Mesenchymal stem cell (in vitro differentiated cells and primary cell): ENCODE measurements around the gene SETD1A.
A peak's percentile ranks its signal among the peaks of the same experiment; 100 is the strongest.

Experiments
- DNase-seq: peaks from one replicate; pipeline ENCODE4 v3.0.0-alpha.2; 2013
- H2AFZ ChIP-seq: one replicate; pipeline ENCODE4 v1.6.1; 2013; ENCODE audit warnings: low read depth, mild to moderate bottlenecking, control low read depth, inconsistent platforms, low read length, moderate library complexity
- H2AK5ac ChIP-seq: 2 replicates; pipeline ENCODE4 v1.6.1; 2013; ENCODE audit warnings: low read length, moderate library complexity, mild to moderate bottlenecking, inconsistent platforms; ENCODE audit not compliant: severe bottlenecking
- H2BK120ac ChIP-seq: one replicate; pipeline ENCODE4 v1.6.1; 2013; ENCODE audit warnings: low read depth, mild to moderate bottlenecking, inconsistent platforms, low read length, moderate library complexity
- H2BK12ac ChIP-seq, 2 experiments: one replicate each; pipeline ENCODE4 v1.6.1; 2013; ENCODE audit warnings: inconsistent platforms in 2 of 2, low read length in 2 of 2, mild to moderate bottlenecking in 2 of 2, moderate library complexity in 2 of 2, control low read depth in 1 of 2
- H2BK15ac ChIP-seq: one replicate; pipeline ENCODE4 v1.6.1; 2013; ENCODE audit warnings: mild to moderate bottlenecking, low read depth, inconsistent platforms; ENCODE audit not compliant: poor library complexity, severe bottlenecking
- H2BK5ac ChIP-seq: 2 replicates; pipeline ENCODE4 v1.6.1; 2013; ENCODE audit warnings: low read depth, mild to moderate bottlenecking, low read length, control low read depth, inconsistent platforms; ENCODE audit not compliant: poor library complexity, severe bottlenecking
- H3K14ac ChIP-seq, 2 experiments: one replicate each; pipeline ENCODE4 v1.6.1; 2013; ENCODE audit warnings: inconsistent platforms in 2 of 2, low read length in 2 of 2, control low read depth in 1 of 2, mild to moderate bottlenecking in 1 of 2, moderate library complexity in 1 of 2
- H3K18ac ChIP-seq, 2 experiments: one replicate each; pipeline ENCODE4 v1.6.1; 2013; ENCODE audit warnings: inconsistent platforms in 2 of 2, low read length in 2 of 2, control low read depth in 1 of 2, low read depth in 1 of 2, mild to moderate bottlenecking in 1 of 2
- H3K23ac ChIP-seq, 2 experiments: one replicate each; pipeline ENCODE4 v1.6.1; 2013; ENCODE audit warnings: inconsistent platforms in 2 of 2, low read length in 2 of 2, mild to moderate bottlenecking in 2 of 2, moderate library complexity in 2 of 2, control low read depth in 1 of 2
- H3K27ac ChIP-seq: 2 replicates; pipeline ENCODE4 v1.5.1; 2013; ENCODE audit warnings: mild to moderate bottlenecking, moderate library complexity, low read length, control low read depth, inconsistent platforms; ENCODE audit not compliant: poor library complexity, severe bottlenecking
- H3K27me3 ChIP-seq, 2 experiments: 2 replicates each; pipeline versions ENCODE4 v1.6.1 to v1.7.0; 2013; ENCODE audit warnings: low read length in 2 of 2, mild to moderate bottlenecking in 2 of 2, moderate library complexity in 2 of 2, control low read depth in 1 of 2, inconsistent platforms in 1 of 2; ENCODE audit not compliant: control insufficient read depth in 1 of 2, insufficient read depth in 1 of 2
- H3K36me3 ChIP-seq, 2 experiments: 2 replicates each; pipeline versions ENCODE4 v1.6.1 to v1.7.0; 2013; ENCODE audit warnings: low read length in 2 of 2, control low read depth in 1 of 2, inconsistent platforms in 1 of 2, low read depth in 1 of 2, mild to moderate bottlenecking in 1 of 2; ENCODE audit not compliant: insufficient read depth in 2 of 2, control insufficient read depth in 1 of 2
- H3K4ac ChIP-seq, 2 experiments: one replicate each; pipeline ENCODE4 v1.6.1; 2013; ENCODE audit warnings: inconsistent platforms in 2 of 2, low read length in 2 of 2, mild to moderate bottlenecking in 2 of 2, moderate library complexity in 2 of 2, control low read depth in 1 of 2, low read depth in 1 of 2
- H3K4me1 ChIP-seq: 2 replicates; pipeline ENCODE4 v1.6.1; 2013; ENCODE audit warnings: low read depth, low read length, control low read depth; ENCODE audit not compliant: control insufficient read depth, insufficient read depth
- H3K4me2 ChIP-seq: 2 replicates; pipeline ENCODE4 v1.6.1; 2013; ENCODE audit warnings: low read length, mild to moderate bottlenecking, inconsistent platforms; ENCODE audit not compliant: poor library complexity, severe bottlenecking
- H3K4me3 ChIP-seq, 2 experiments: 2 replicates each; pipeline versions ENCODE4 v1.5.1 to v1.7.0; 2013; ENCODE audit warnings: low read length in 2 of 2, mild to moderate bottlenecking in 2 of 2, control low read depth in 1 of 2, low read depth in 1 of 2; ENCODE audit not compliant: insufficient read depth in 1 of 2
- H3K79me1 ChIP-seq: replicated peaks from 2 replicates; pipeline ENCODE4 v1.6.1; 2013; ENCODE audit warnings: mild to moderate bottlenecking, control low read depth, low read length, inconsistent platforms; ENCODE audit not compliant: poor library complexity, severe bottlenecking
- H3K9ac ChIP-seq: 2 replicates; pipeline ENCODE4 v1.7.0; 2013; ENCODE audit warnings: mild to moderate bottlenecking, low read length, moderate library complexity
- H3K9me3 ChIP-seq: 2 replicates; pipeline ENCODE4 v1.7.0; 2013; ENCODE audit warnings: mild to moderate bottlenecking, low read length; ENCODE audit not compliant: control insufficient read depth
- H4K8ac ChIP-seq: one replicate; pipeline ENCODE4 v1.6.1; 2013; ENCODE audit warnings: inconsistent platforms, mild to moderate bottlenecking, low read length, moderate library complexity
- H4K91ac ChIP-seq: one replicate; pipeline ENCODE4 v1.6.1; 2013; ENCODE audit warnings: mild to moderate bottlenecking, low read length, inconsistent platforms
- WGBS: methylation state at CpG from one replicate; pipeline ENCODE4 v1.1.7; 2013; ENCODE audit warnings: mixed read lengths; 5-methylcytosine and 5-hydroxymethylcytosine counted together

SETD1A gene

DNA sequence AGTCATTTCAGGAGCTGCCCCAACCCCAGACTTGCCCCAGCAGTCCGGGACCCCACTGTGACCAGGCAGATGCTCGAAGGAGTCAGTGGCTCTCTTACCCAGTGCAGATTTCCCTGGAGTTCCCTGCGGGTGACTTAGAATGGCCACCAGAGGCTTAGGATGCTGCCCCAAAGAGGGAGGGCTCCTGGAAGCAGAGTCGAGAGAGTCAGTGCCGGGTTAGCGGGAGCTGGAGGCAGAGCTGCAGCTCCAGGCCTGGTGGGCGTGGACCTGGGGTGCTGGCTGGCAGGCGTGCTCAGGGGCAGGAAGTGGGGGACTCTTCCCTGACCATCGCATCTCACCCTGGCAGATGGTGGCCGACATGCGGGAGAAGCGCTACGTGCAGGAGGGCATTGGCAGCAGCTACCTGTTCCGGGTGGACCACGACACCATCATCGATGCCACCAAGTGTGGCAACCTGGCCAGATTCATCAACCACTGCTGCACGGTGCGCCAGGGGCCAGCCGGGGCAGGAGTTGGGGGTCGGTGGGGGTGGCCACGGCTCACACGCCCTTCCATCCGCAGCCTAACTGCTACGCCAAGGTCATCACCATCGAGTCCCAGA is 25.8 kb downstream of the SETD1A start:
- Histone ChIP-seq H3K4me3 (peak overlapping the region in 1 of 2 experiments; percentile 53), H2BK120ac (no peak overlapping the region), H3K4me2 (no peak overlapping the region), H3K23ac (no peak overlapping the region), H3K27ac (no peak overlapping the region), H3K4me1 (peaks cover 22% of the 10 kb centered on the region), H3K9me3 (no peaks in the 10 kb centered on the region), H3K14ac (no peak overlapping the region), H3K79me1 (peaks cover 15% of the 10 kb centered on the region), H4K91ac (no peak overlapping the region), H2BK12ac (peak overlapping the region in 1 of 2 experiments; percentile 26), H2AFZ (no peak overlapping the region), H3K18ac (no peak overlapping the region), H3K27me3 (no peaks in the 10 kb centered on the region), H2AK5ac (no peak overlapping the region), H2BK5ac (no peak overlapping the region), H3K36me3 (peaks cover 66 to 85% of the 10 kb centered on the region in 2 experiments), H3K4ac (no peak overlapping the region), H3K9ac (peak overlapping the region; percentile 62), H4K8ac (no peak overlapping the region), H2BK15ac (no peak overlapping the region)
- no peak for DNase-seq
- 94% methylated on average over 25 of the region's 25 CpGs for WGBS

DNA sequence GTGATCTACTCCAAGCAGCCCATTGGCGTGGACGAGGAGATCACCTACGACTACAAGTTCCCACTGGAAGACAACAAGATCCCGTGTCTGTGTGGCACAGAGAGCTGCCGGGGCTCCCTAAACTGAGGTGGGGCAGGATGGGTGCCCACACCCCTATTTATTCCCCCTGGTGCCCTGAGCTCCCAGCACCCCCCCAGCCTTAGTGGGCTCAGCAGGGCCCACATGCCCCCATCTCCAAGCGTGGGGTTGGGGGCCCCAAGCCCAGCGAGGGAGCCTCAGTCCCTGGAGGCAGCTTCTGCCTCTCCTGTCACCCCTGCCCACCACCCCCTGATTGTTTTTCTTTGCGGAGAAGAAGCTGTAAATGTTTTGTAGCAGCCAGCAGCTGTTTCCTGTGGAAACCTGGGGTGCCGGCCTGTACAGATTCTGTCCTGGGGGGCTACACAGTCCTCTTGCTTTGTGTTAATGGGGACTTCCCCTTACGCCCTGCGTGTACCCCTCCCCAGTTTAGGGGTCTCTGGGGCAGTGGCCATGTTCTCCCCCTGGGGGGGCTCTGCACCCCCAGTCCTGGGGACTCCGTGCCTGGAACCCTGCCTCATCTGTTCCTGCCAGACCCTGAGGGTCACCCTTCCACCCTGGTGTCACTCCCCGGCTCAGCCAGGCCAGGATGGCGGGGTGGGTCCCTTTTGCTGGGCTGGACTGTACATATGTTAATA is 26.5 kb downstream of the SETD1A start:
- WGBS: 89% methylated on average over 14 of the region's 14 CpGs
- DNase-seq: no peak

DNA sequence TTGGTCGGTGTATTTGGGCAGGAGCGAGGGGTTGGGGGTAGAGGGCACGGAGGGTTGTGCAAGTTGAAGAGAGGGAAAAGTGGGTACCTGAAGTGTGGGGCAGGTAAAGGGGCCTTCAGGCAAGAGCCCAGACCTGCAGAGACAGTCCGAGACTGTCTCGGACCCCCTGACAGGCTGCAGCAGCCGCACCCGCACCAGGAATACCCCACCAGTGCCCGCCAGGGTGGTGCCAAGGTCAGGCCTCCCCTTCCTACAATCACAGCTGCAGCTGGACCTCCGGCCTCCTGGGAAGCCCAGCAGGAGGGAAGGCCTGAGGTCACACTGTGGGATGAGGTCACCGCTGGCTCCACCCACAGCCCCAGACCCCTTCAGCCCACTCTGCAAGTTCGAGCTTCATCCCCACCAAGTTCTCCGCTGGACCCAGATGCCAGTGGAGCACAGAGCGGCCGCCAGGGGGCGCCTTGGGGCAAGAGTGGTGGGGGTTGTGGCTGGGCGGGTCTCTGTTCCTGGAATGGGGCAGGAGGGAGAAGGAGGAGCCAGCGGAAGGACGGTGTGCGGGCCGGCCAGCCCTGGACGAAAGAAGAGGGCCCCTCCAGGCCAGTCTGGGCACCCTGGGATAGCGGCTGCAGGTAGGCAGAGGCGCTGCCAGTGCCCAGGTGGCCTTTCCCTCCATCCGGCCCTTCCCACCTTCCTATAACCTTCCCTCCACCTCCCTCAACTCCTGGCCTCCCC is 27.3 kb downstream of the SETD1A start, which contains the start of gene HSD3B7:
Gene HSD3B7 (plus strand): TSS at position 539 of the 732 bp plus-strand sequence. CDS start 452 bp downstream, outside the sequence.
- H3K18ac ChIP-seq: peak within 1 kb of the TSS; percentile 61 to 76
- H2BK5ac ChIP-seq: no peak within 1 kb of the TSS
- peak within 1 kb of the TSS; percentile 43 to 49 for H3K4ac ChIP-seq
- peaks cover 3% of the 10 kb centered on the region for H3K79me1 ChIP-seq
- H3K4me2 ChIP-seq: peak within 1 kb of the TSS; percentile 75
- peak within 1 kb of the TSS; percentile 17 for H2AK5ac ChIP-seq
- H3K27ac ChIP-seq: no peak within 1 kb of the TSS
- no peaks in the 10 kb centered on the region for H3K27me3 ChIP-seq
- 40% methylated on average over 21 of the region's 24 CpGs for WGBS
- no peak within 1 kb of the TSS for H3K23ac ChIP-seq
- H3K14ac ChIP-seq: peak within 1 kb of the TSS in 1 of 2 experiments; percentile 31
- peak within 1 kb of the TSS; percentile 90 for H2BK15ac ChIP-seq
- peak within 1 kb of the TSS; percentile 39 for H2BK120ac ChIP-seq
- no peak within 1 kb of the TSS for H2AFZ ChIP-seq
- no peaks in the 10 kb centered on the region for H3K9me3 ChIP-seq
- H3K9ac ChIP-seq: peak within 1 kb of the TSS; percentile 93
- H4K91ac ChIP-seq: peak within 1 kb of the TSS; percentile 65
- peak within 1 kb of the TSS; percentile 91 for H4K8ac ChIP-seq
- H3K4me1 ChIP-seq: peaks cover 22% of the 10 kb centered on the region
- peak; percentile 79 for DNase-seq
- peak within 1 kb of the TSS; percentile 43 to 92 for H3K4me3 ChIP-seq
- H2BK12ac ChIP-seq: peak within 1 kb of the TSS; percentile 1 to 45
- H3K36me3 ChIP-seq: peaks cover 63 to 78% of the 10 kb centered on the region in 2 experiments

More for the DNA sequence above, 26.5 kb downstream of the SETD1A start:
- Histone ChIP-seq H2AFZ (no peak overlapping the region), H2AK5ac (no peak overlapping the region), H3K4me2 (no peak overlapping the region), H2BK12ac (no peak overlapping the region), H3K18ac (no peak overlapping the region), H3K4me3 (no peak overlapping the region), H3K4ac (no peak overlapping the region), H3K36me3 (peaks cover 67 to 82% of the 10 kb centered on the region in 2 experiments), H2BK5ac (no peak overlapping the region), H3K14ac (no peak overlapping the region), H4K8ac (no peak overlapping the region), H2BK15ac (no peak overlapping the region), H3K27me3 (no peaks in the 10 kb centered on the region), H4K91ac (no peak overlapping the region), H3K9me3 (no peaks in the 10 kb centered on the region), H3K23ac (no peak overlapping the region), H3K9ac (peak overlapping the region; percentile 93), H3K27ac (no peak overlapping the region), H2BK120ac (no peak overlapping the region), H3K4me1 (peaks cover 22% of the 10 kb centered on the region), H3K79me1 (peaks cover 9% of the 10 kb centered on the region)
